Kidney (tissue), 14 donors: Measurements from ENCODE around the gene CHST13. TPM values are rescaled to one million over a fixed set of nuclear protein-coding genes. Genes with fewer than 3 reads are reported as not detected.

Experiments used
- DNase-seq, 5 donors: peaks; one replicate each; pipeline ENCODE4 v3.0.0-alpha.2; 2013 to 2020
- FAIRE-seq: peaks from 2 replicates; lab custom pipeline; 2012; peaks lifted over from hg19 to GRCh38; lab: Jason Lieb, UNC
- H3K27ac ChIP-seq, 2 donors: one replicate each; pipeline ENCODE4 v1.7.0; 2013; ENCODE audit warnings: low read depth in 2 of 2, low read length in 2 of 2, inconsistent platforms in 1 of 2
- H3K27me3 ChIP-seq: one replicate; pipeline ENCODE4 v1.7.1; 2013; ENCODE audit warnings: low read length, inconsistent platforms; ENCODE audit not compliant: control insufficient read depth, insufficient read depth
- H3K36me3 ChIP-seq, 3 donors: one replicate each; pipeline versions ENCODE4 v1.7.0 to v1.7.1; 2013; ENCODE audit warnings: low read length in 3 of 3, control low read depth in 1 of 3, inconsistent platforms in 1 of 3; ENCODE audit not compliant: insufficient read depth in 3 of 3, control insufficient read depth in 2 of 3
- H3K4me1 ChIP-seq, 3 donors: one replicate each; pipeline versions ENCODE4 v1.7.0 to v1.7.1; 2013; ENCODE audit warnings: low read length in 3 of 3, inconsistent platforms in 1 of 3, low read depth in 1 of 3; ENCODE audit not compliant: control insufficient read depth in 2 of 3, insufficient read depth in 2 of 3
- H3K4me3 ChIP-seq, 3 donors: one replicate each; pipeline versions ENCODE4 v1.7.0 to v1.8.1; 2013; ENCODE audit warnings: low read length in 3 of 3, control low read depth in 1 of 3, inconsistent platforms in 1 of 3
- H3K9ac ChIP-seq, 3 donors: one replicate each; pipeline versions ENCODE4 v1.7.0 to v1.7.1; 2013; ENCODE audit warnings: low read length in 3 of 3, control low read depth in 1 of 3, inconsistent platforms in 1 of 3
- H3K9me3 ChIP-seq, 3 donors: one replicate each; pipeline versions ENCODE4 v1.7.0 to v1.7.1; 2013; ENCODE audit warnings: low read length in 3 of 3, control low read depth in 1 of 3, inconsistent platforms in 1 of 3; ENCODE audit not compliant: control insufficient read depth in 2 of 3, insufficient read depth in 1 of 3
- CTCF ChIP-seq: IDR thresholded peaks from 3 replicates; pipeline ENCODE4 v1.5.1; 2012; ENCODE audit warnings: mild to moderate bottlenecking, moderate library complexity, borderline replicate concordance; ENCODE audit not compliant: insufficient read depth; ENCODE audit errors: extremely low read depth
- intact Hi-C: fragments of 100-400 bp; cut with DNase I; formaldehyde crosslinking; loops from one replicate; pipeline ENCODE4 v1.11.1; 2022
- polyA plus RNA-seq: library from polyadenylated mRNA; stranded (reverse); fragments of 350-450 nt; fragmentation: Illumina TruSeq; extraction: RNeasy Lipid Tissue Mini Kit (QIAGEN cat#74804); gene quantifications from one replicate; pipeline ENCODE4 v1.2.3, GENCODE V29; 2014; ENCODE audit warnings: low read depth, low replicate concordance; ENCODE audit not compliant: insufficient read depth
- total RNA-seq: library from RNA; stranded (reverse); fragmentation: NEBNext Ultra II Directional; extraction: Animal tissue kit (Norgen Biotek cat#: 25700); gene quantifications from one replicate; pipeline ENCODE4 v1.2.1, GENCODE V29; 2021
- donor health status: control.
- donor health status: control.
- donor health status: control.
- donor health status: control.
- donor health status: control.
- donor health status: DM: yes; HTN: yes; CAD: no.
- donor health status: Normal renal cell carcinoma (clear cell type).

Gene CHST13
- total and polyA plus RNA-seq, 2 donors from 2014 or later: 3.3 to 7.0 TPM

- DNase-seq: peak in 2 of 5 donors; percentile 17 to 58
These were observed 13.3 kb downstream of the CHST13 start for GRCh38 chr3:126537116-126537729.

GRCh38 chr3:126537730-126538281 lies 13.9 kb downstream of the CHST13 start:
- Histone ChIP-seq H3K9ac (no peak overlapping the region), H3K4me1 (peaks cover 0 to 3% (median 3%) of the 10 kb centered on the region in 3 donors), H3K27me3 (peaks cover 5% of the 10 kb centered on the region), H3K4me3 (no peak overlapping the region), H3K27ac (no peak overlapping the region), H3K9me3 (no peaks in the 10 kb centered on the region), H3K36me3 (no peaks in the 10 kb centered on the region)
- DNase-seq (peak in 2 of 5 donors; percentile 17 to 45), FAIRE-seq (no peak)
- intact Hi-C loops: no loop called here
- TF ChIP-seq CTCF: no peak

More at GRCh38 chr3:126537116-126537729, 13.3 kb downstream of the CHST13 start:
- Histone ChIP-seq H3K27ac (no peak overlapping the region), H3K27me3 (peaks cover 5% of the 10 kb centered on the region), H3K36me3 (no peaks in the 10 kb centered on the region), H3K9me3 (no peaks in the 10 kb centered on the region), H3K9ac (no peak overlapping the region), H3K4me3 (no peak overlapping the region), H3K4me1 (peaks cover 0 to 3% (median 3%) of the 10 kb centered on the region in 3 donors)
- no peak for TF ChIP-seq CTCF
- intact Hi-C loops: no loop called here
- FAIRE-seq: no peak

GRCh38 chr3:126538316-126538715 lies 14.4 kb downstream of the CHST13 start:
- Histone ChIP-seq H3K27me3 (peaks cover 5% of the 10 kb centered on the region), H3K9ac (no peak overlapping the region)

More at GRCh38 chr3:126538316-126538715, 14.4 kb downstream of the CHST13 start:
- FAIRE-seq (no peak), DNase-seq (peak in 2 of 5 donors; percentile 13 to 63)
- Histone ChIP-seq H3K36me3 (no peaks in the 10 kb centered on the region), H3K4me1 (peaks cover 0 to 3% (median 3%) of the 10 kb centered on the region in 3 donors), H3K4me3 (no peak overlapping the region), H3K27ac (no peak overlapping the region), H3K9me3 (no peaks in the 10 kb centered on the region)
- TF ChIP-seq CTCF: no peak
- intact Hi-C loops: no loop called here
